Measurements from ENCODE around the gene DCC.
"Not testable (repeated sequence)": the region's sequence is repeated elsewhere in the genome, so short reads cannot be mapped to it uniquely, and the experiment has no call there.

The DCC gene

GRCh38 chr18:52352920-52353319 lies 12.9 kb downstream of the DCC start:
- no peak for DNase-seq (ENCODE audit: low spot score)

- DNase-seq (ENCODE audit: low spot score), result no peak
Measured at GRCh38 chr18:52353589-52353988, 13.6 kb downstream of the DCC start.

GRCh38 chr18:52363861-52364260 lies 23.9 kb downstream of the DCC start:
- DNase-seq (ENCODE audit: low spot score), result no peak

DNA sequence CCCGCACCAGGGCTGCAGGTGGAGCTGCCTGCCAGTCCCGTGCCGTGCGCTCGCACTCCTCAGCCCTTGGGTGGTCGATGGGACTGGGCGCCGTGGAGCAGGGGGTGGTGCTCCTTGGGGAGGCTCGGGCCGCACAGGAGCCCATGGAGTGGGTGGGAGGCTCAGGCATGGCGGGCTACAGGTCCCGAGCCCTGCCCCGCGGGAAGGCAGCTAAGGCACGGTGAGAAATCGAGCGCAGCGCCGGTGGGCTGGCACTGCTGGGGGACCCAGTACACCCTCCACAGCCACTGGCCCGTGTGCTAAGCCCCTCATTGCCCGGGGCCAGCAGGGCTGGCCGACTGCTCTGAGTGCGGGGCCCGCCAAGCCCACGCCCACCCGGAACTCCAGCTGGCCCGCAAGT lies 26.9 kb downstream of the DCC start:
- DNase-seq (ENCODE audit: low spot score), result not testable (repeated sequence)

- no peak for DNase-seq (ENCODE audit: low spot score)
Measured at GRCh38 chr18:52367953-52368742, 28.2 kb downstream of the DCC start.

DNA sequence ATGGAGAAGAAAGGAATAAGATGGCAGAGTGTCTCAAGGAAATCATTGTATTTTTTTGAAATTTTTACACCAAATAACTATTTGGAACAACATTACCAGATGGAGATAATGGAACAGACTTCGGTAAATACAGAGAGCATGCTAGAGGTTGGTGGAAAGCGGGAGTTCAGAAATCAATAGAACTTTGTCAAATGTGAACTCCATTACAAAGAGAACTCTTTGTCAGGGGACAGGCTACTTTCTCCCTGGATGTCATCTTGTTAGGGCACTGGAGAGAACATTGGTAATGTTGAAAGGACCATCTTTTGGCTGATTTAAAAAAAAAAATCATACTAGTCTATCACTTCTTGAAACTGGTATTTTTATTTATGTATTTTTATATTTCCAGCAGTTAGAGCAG lies 30.8 kb downstream of the DCC start:
- no peak for DNase-seq (ENCODE audit: low spot score)

DNA sequence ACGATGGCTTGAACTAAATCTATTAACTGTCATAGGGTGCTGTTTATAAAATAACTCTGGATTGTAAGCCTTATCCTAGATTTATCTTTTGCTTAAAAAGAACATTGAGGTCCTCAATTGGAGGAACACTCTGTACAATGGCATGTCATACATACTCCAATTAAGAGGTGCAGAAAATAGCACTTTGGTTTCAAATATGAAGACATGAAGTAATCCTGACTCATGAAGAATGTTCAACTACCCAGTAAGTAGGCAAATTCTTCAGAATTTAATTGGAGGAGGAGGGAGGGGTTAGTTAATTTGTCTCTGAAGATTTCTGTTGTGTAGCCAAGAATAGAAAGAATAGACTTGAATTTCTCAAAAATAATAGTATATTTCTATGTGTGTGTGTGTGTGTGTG lies 36.1 kb downstream of the DCC start:
- no peak for DNase-seq (ENCODE audit: low spot score)

DNA sequence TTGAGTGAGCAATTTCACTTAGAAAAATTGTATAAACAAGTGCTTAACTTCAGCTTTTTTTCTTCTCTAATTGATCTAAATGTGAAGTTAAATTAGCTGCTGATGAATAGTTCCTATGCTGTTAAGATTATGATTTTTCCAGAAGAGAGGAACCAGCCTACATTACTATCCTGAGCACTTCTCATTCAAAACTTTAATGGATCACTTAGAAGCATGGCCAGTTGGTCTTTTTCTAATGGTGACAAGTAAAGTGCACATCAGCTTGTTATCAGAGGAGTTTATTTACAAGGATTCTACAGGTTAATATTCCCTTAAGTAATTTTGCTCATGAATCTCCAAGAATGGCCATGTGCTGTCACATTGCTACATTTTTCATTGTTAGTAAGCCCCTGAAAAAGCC lies 37.1 kb downstream of the DCC start:
- DNase-seq (ENCODE audit: low spot score), result no peak

- DNase-seq (ENCODE audit: low spot score), result no peak
Measured at GRCh38 chr18:52386306-52386705, 46.3 kb downstream of the DCC start.

DNA sequence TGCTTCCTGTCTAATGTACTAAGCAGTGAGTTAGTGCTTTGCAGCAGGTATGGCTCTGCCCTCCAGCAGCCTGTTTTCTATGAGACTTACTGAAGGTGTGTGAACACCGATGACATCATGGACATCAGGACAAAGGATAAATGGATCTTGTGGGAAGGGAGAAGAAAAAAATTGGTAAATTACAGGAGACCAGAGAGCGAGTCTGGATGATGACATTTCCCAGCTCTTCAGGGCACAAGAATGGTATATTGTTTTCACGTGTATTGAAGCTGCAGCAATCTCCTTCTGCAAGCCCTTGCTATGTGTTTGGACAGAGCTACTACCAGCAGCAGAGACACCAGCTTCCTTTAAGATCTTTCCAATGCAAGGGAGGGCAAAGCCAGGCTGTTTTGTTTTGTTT lies 47.2 kb downstream of the DCC start:
- no peak for DNase-seq (ENCODE audit: low spot score)

DNA sequence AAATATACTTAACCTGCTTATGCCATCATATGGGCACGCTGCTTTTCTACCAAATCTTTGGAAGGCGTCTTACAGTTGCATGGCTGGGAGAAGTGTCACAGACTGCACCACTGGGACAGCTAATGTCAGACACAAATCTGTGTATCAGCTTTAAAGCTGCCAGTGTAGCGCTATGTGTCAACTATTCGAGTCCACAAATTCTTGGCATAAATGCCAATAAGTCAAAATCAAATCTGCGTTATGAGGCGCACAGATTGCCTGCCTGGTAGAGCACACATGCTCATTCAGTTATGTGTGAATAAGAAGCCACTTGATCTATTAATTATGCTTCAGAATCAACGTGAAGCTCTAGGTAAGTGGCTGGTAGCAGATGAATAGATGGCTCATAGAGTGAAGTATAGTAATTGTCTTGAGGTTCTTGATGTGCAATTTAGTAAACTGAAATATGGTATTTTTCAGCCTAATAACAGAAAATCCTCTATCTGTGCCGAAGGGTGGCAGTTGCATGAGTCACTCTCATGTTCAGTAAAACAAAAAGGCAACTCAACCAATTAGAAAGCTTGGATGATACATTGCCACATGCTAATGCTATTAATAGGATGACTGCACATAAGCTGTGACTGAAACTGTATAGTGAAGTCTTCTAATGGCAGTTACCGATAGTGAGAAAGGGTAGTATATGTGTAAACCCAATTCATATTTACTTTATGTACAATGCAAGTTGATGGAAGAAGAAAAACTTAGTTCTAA lies 52.0 kb downstream of the DCC start:
- no peak for DNase-seq (ENCODE audit: low spot score)

GRCh38 chr18:52394602-52395001 lies 54.6 kb downstream of the DCC start:
- no peak for DNase-seq (ENCODE audit: low spot score)

DNA sequence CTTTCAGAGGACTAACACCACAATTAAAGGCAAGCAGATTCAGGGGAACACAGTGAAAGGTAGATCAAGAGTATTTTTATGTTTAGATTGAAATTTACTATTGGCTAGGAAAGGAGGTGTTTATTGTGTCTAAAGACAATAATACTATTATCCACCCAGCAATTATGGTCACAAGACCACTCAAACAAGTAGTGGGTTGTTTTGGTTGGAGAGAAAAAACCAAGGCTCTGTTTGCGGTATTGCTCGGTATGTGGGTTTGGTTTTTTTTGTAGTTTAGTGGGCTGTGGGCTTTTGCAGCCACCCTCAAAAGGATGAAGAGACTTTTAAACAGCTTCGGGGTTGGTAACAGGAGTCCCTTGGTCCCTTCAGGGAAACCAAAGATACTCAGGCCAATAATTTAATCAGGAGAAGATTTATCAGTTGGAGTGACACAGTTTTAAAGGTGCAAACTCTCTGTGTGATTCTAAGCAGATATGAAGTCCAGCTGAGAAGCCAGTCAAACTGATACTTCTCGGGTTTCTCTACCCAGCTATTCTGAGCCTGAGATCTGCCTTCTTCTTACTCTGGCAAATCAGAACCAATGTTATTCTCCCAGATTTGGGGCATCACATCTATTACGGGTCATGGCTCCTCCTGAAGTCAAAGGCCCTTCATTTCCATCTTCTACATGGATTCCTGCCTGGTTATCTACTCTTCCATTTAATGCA lies 55.3 kb downstream of the DCC start:
- DNase-seq (ENCODE audit: low spot score), result no peak

DNA sequence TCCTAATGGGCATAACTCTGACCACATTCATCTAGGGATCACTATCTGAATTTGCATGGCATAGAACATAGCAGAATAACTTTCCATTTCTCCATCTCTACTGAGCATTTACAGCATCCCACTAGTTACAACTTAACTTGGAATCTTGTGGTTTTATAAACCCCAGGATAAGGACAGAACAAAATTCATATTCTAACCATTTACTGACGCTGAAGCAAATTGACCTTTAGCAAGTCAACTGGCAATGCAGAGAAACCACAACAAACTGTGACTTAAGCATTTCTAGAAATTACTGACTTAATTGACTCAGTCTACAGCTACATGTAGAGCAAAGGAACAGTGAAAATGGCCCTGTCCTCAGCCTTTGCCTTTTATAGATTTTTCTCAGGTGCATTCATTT lies 61.2 kb downstream of the DCC start:
- no peak for DNase-seq (ENCODE audit: low spot score)

DNA sequence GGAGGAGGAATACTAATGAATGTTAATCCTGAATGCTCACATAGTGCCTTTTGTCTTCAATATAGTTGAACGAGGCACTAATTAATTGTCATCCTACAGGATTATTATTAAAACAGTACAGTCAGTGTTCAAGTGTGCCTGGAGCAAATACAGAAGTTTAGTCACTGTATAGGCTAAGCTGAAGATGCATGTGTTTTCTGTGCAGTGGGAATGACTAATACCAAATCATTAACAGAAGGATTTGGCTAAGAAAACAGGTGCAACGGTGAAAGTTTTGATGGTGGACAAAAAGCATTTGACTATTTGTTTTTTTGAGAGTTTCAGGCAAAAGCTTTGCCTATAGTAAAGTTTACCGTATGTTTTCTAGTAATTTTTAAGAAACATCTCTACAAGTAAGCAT lies 62.8 kb downstream of the DCC start:
- no peak for DNase-seq (ENCODE audit: low spot score)

DNA sequence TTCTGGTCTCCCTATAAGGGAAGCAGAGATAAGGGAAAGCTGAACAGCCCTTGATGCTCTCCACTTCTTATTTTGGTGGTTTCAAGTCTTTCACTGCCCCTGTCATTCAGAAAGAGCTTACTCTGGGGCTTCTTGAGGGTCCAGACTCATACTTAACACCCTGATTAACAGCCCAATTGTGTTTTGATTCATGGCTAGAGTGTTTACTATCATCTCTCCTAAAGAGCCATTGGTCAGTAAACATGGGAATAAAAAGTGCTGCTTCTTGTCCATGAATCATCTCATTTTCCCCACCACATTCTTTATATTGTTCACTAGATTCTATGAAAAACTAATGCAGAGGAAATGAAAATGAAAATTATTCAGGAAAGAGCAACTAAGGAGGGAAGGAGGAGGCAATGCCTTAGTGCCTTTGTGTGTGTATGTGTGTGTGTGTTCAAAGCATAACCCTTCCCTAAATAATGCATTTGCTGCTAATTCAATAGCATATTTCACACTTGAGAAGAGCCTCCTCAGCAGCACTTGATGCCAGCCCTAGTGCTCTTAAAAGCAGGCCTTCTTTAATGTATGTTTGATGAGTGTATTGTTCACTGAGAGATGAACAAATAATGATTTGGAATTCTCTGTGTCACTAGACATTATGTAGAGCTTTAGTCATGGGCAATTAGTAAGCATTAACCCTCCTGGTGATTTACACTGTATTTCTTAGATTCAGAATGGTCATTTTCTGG lies 63.5 kb downstream of the DCC start:
- DNase-seq (ENCODE audit: low spot score), result no peak

- no peak for DNase-seq (ENCODE audit: low spot score)
Measured at GRCh38 chr18:52408800-52409302, 68.9 kb downstream of the DCC start.

DNA sequence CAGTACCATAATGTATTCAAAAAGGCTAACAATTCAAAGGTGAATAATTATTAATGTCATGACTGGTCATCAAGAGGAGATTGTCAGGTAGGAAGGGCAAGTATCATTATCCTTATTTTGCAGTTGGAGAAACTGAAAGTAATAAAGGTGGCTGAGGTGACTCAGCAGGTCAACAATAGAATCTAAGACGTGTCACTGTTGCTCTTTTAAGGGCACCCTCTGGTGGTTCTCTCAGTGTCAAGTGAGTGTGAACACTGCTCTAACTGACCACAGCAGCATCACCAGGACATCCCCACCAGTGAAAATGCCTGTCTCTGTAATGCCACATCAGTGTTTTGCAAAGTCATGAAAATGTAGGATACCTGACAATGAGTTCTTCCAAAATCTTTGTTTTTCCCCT lies 69.7 kb downstream of the DCC start:
- DNase-seq (ENCODE audit: low spot score), result peak; percentile 12

- no peak for DNase-seq (ENCODE audit: low spot score)
Measured at GRCh38 chr18:52415131-52415530, 75.1 kb downstream of the DCC start.

- no peak for DNase-seq (ENCODE audit: low spot score)
Measured at GRCh38 chr18:52422985-52423601, 83.1 kb downstream of the DCC start.

DNA sequence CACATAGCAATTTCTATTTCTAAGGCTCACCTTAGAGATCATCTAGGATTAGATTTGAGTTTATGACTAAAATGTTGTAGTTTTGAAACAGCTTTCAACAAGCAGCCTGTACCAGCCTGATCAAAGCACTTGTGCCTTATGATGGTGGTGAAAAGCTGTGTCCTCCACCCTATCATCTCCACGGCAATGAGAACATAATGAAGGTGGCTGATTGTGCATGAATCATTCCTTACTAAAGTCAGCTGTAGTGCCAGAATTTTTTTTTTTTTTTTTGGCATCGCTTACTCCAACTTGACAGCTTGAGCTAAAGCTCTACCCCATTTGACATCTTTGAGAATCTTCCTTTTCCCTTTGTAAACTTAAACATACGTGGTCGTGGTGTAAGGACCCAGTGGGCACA lies 86.0 kb downstream of the DCC start:
- DNase-seq (ENCODE audit: low spot score), result no peak

GRCh38 chr18:52426462-52426861 lies 86.5 kb downstream of the DCC start:
- DNase-seq (ENCODE audit: low spot score), result no peak

All from LoVo (cell line).